Pulmonary artery endothelial cell (primary cell): ENCODE results near the gene RHOD. TPM values are rescaled to one million over a fixed set of nuclear protein-coding genes. Genes with fewer than 3 reads are reported as not detected.
A peak's percentile ranks its signal among the peaks of the same experiment; 100 is the strongest.

ENCODE experiments used
- DNase-seq: peaks from one replicate; pipeline ENCODE4 v3.0.0-alpha.2; 2011; ENCODE audit warnings: low read depth, low spot score
- total RNA-seq: library from RNA; depleted of rRNA; stranded (reverse); fragments of >200 nt; gene quantifications from 2 replicates; pipeline ENCODE4 v1.2.3, GENCODE V29; 2014

RHOD gene
- total RNA-seq, 1 donor from 2014 or later, result 4.2 TPM

GRCh38 chr11:67114275-67114896 lies 57.7 kb downstream of the RHOD start:
- no peak for DNase-seq

- DNase-seq, result no peak
Measured at GRCh38 chr11:67116758-67117105, 60.1 kb downstream of the RHOD start.

GRCh38 chr11:67117176-67117575 lies 60.5 kb downstream of the RHOD start:
- DNase-seq, result no peak

DNA sequence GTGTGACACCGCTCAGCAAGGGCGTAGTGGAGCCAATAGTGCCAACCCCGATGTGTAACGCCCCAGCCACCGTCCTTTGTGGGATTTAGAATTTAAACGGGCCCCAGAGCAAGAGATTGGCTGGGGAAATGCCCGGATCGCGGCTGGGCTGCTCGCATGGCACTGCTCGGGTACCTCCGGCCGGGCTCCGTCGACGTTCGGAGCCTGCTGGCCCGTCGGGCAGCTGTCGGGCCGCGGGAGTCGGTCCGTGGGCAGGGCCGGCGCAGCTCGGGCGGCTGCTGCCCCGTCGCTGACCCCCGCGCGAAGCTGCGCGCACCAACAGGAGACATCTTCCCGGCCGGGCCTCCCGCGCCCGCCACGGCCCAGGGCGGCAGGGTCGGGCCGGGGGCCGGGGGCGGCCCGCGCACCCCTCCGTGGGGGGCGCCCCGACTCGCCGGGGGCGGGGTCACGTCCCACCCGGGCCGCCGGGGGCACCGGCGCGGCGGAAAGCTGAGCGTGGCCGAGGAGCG lies 61.1 kb downstream of the RHOD start:
- no peak for DNase-seq

DNA sequence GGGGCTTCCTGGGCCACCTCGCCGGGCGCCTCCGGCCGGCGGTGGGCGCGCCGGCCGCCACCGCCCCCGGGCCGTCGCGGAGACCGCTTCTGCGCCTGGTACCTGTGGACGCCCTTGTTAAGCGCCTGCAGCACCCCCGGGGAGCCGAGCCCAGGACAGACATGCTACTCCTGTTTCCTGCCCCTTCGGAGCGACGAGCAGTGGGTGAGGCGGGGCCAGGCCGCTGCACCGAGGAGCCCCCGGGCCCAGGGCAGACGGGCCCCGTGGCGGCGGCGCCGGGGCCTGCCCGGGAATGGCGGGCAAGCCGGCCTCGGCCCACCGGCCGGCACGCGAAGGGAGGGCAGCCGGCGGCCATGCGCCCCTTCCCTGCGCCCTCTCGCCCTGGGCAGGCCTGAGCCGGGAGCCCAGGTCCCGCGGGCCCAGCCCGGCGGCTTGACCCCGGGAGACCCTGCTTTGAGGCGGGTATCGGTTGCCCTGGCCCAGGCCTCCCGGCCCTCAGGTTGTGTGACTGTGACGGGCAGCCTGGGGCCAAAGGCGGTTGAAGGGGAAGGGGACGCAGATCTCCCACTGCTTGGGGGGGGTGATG lies 61.6 kb downstream of the RHOD start:
- no peak for DNase-seq

GRCh38 chr11:67118801-67119584 lies 62.3 kb downstream of the RHOD start, which contains the start of gene KDM2A:
TSS of gene KDM2A (plus strand) at chr11:67119263. CDS start at chr11:67121317, 2,054 bp downstream.
- peak; percentile 95 for DNase-seq

DNA sequence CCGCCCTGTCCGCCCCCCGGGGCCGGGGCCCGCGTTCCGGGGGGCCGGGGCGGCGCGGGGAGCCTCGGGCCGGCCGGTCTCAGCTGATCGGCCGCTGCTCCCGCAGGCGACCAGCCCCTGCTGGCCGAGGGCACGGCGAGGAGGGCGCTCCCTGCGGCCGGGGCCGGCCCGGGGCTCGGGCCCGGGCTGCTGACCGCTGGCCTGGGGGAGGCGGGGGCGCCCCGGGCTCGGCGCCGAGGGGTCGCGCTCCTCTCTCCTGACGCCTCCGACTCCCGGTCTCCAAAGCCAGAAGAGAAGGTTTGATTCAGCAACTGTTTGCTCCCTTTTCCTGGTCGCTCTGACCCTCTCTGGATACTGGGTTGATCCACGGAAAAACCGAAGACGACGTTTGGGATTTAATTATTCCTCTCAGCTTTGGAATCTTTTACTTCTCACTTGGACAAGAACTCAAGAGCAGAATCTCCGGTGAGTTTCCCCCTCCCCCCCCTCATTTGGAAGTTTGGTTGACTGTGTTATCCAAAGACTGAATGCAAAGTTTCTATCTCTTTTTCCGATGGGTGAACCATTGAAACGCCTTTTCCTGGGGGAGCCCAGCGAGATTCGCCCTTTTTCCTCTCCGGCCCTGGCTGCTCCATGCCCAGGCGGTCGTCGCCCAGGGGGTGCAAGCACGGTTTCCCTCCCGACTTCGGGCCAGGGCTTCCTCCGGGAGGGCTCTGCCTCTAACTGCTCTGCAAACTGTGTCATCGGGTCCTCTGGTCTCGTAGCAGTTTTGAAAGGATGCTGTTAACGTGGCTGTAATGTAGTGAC lies 63.1 kb downstream of the RHOD start:
- DNase-seq, result no peak

DNA sequence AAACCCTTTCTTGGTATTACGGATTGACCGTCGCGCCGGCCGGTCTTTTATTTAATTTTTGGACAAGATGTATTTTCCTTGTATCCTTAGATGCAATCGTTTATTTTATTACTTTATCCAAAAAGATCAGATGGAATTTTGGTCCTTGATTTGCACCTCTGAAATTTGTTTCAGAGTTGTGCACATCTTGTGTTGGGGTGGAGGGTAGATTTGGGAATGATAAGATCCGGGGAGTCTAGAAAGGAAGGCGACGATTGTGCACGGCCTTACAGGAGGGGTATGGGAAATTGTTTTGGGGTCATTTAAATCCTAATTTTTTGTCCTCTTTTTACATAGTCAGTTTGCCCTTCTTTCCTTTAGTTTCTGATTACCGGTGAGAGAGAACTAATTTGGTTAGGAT lies 63.8 kb downstream of the RHOD start:
- no peak for DNase-seq

GRCh38 chr11:67120881-67121710 lies 64.4 kb downstream of the RHOD start:
- DNase-seq, result no peak

Other genes with a start within 250 kb of the RHOD start
- gene RCE1, start 213.4 kb upstream of the RHOD start, total RNA-seq, result 14.8 and 16.9 TPM in 2 replicates
- 20.8 and 24.1 TPM in 2 replicates for gene LRFN4, start 199.8 kb upstream of the RHOD start, total RNA-seq
- 6.9 and 27.3 TPM in 2 replicates for gene PC, start 98.5 kb upstream of the RHOD start, total RNA-seq
- not detected in 2 replicates for gene C11orf86, start 81.5 kb upstream of the RHOD start, total RNA-seq
- gene SYT12, start 33.7 kb upstream of the RHOD start, total RNA-seq, result 0.04 TPM in 1 of 2 replicates, not detected in the other
- 33.0 and 49.2 TPM in 2 replicates for gene KDM2A, start 62.4 kb downstream of the RHOD start, total RNA-seq
- gene GRK2, start 209.6 kb downstream of the RHOD start, total RNA-seq, result 35.7 and 49.5 TPM in 2 replicates
- 27.0 and 30.1 TPM in 2 replicates for gene ANKRD13D, start 232.5 kb downstream of the RHOD start, total RNA-seq
- gene SSH3, start 246.7 kb downstream of the RHOD start, total RNA-seq, result 7.6 and 7.7 TPM in 2 replicates